ENCODE measurements around the gene FAM131B.
"Not testable (repeated sequence)": the region's sequence is repeated elsewhere in the genome, so short reads cannot be mapped to it uniquely, and the experiment has no call there.

FAM131B gene

GRCh38 chr7:143362131-143363015, at the start of gene FAM131B:
FAM131B (minus strand) TSS chr7:143362713; CDS start chr7:143362603, 110 bp downstream.
- DNase-seq, result no peak

GRCh38 chr7:143411976-143412708, 49.6 kb upstream of the FAM131B start:
- DNase-seq, result no peak

GRCh38 chr7:143410521-143411004, 48.0 kb upstream of the FAM131B start:
- no peak for DNase-seq

- DNase-seq, result peak; percentile 33
Measured at GRCh38 chr7:143408686-143409561, 46.4 kb upstream of the FAM131B start, which contains the start of gene EPHA1. EPHA1 (minus strand) TSS chr7:143408856; CDS start chr7:143408805, 51 bp downstream.

GRCh38 chr7:143408252-143408685, 45.8 kb upstream of the FAM131B start:
- DNase-seq, result no peak

- no peak for DNase-seq
Measured at GRCh38 chr7:143407287-143408251, 45.1 kb upstream of the FAM131B start.

GRCh38 chr7:143406002-143406357, 43.5 kb upstream of the FAM131B start:
- no peak for DNase-seq

GRCh38 chr7:143405173-143406001, 42.9 kb upstream of the FAM131B start:
- DNase-seq, result no peak

- DNase-seq, result not testable (repeated sequence)
Measured at GRCh38 chr7:143402233-143402632, 39.7 kb upstream of the FAM131B start.

GRCh38 chr7:143401265-143401664, 38.8 kb upstream of the FAM131B start:
- DNase-seq, result no peak

- DNase-seq, result no peak
Measured at GRCh38 chr7:143399642-143400041, 37.1 kb upstream of the FAM131B start.

- no peak for DNase-seq
Measured at GRCh38 chr7:143399151-143399550, 36.6 kb upstream of the FAM131B start.

- DNase-seq, result no peak
Measured at GRCh38 chr7:143398616-143399015, 36.1 kb upstream of the FAM131B start.

- no peak for DNase-seq
Measured at GRCh38 chr7:143397710-143398530, 35.4 kb upstream of the FAM131B start.

GRCh38 chr7:143396625-143397556, 34.4 kb upstream of the FAM131B start:
- DNase-seq, result no peak

- DNase-seq, result no peak
Measured at GRCh38 chr7:143396182-143396581, 33.7 kb upstream of the FAM131B start.

- no peak for DNase-seq
Measured at GRCh38 chr7:143395187-143396149, 33.0 kb upstream of the FAM131B start.
